IPS-20b (cell line): ENCODE results near the gene NELL2.

Experiments used
- H3K27ac ChIP-seq: one replicate; pipeline ENCODE4 v1.5.1; 2013; ENCODE audit warnings: low read length
- H3K27me3 ChIP-seq: 2 replicates; pipeline ENCODE4 v1.6.1; 2013; ENCODE audit warnings: mild to moderate bottlenecking, low read length, inconsistent platforms; ENCODE audit not compliant: insufficient read depth
- H3K36me3 ChIP-seq: 2 replicates; pipeline ENCODE4 v1.6.1; 2013; ENCODE audit warnings: low read depth, mild to moderate bottlenecking, inconsistent platforms, low read length, moderate library complexity; ENCODE audit not compliant: insufficient read depth
- H3K4me1 ChIP-seq: 2 replicates; pipeline ENCODE4 v1.6.1; 2013; ENCODE audit warnings: mild to moderate bottlenecking, control low read depth, inconsistent platforms, low read length, moderate library complexity; ENCODE audit not compliant: insufficient read depth
- H3K4me3 ChIP-seq: 2 replicates; pipeline ENCODE4 v1.5.1; 2013; ENCODE audit warnings: mild to moderate bottlenecking, low read length, inconsistent platforms
- H3K9ac ChIP-seq: 2 replicates; pipeline ENCODE4 v1.6.1; 2013; ENCODE audit warnings: low read depth, mild to moderate bottlenecking, inconsistent platforms, low read length, moderate library complexity
- H3K9me3 ChIP-seq: 2 replicates; pipeline ENCODE4 v1.6.1; 2013; ENCODE audit warnings: mild to moderate bottlenecking, low read depth, low read length, inconsistent platforms; ENCODE audit not compliant: insufficient read depth

NELL2 gene

GRCh38 chr12:44677724-44678123 is 198.4 kb downstream of the NELL2 start:
- no peaks in the 10 kb centered on the region for H3K9me3 ChIP-seq
- no peaks in the 10 kb centered on the region for H3K36me3 ChIP-seq
- no peak overlapping the region for H3K9ac ChIP-seq
- no peak overlapping the region for H3K27ac ChIP-seq
- H3K4me1 ChIP-seq, result peaks cover 8% of the 10 kb centered on the region; the same call in 1 of the 2 replicates
- no peak overlapping the region for H3K4me3 ChIP-seq
- H3K27me3 ChIP-seq, result no peaks in the 10 kb centered on the region

GRCh38 chr12:44674875-44675274 is 201.2 kb downstream of the NELL2 start:
- H3K9ac ChIP-seq, result no peak overlapping the region
- 0 out of 2 replicates have a peak, but pooled peaks cover 5% of the 10 kb centered on the region for H3K9me3 ChIP-seq

GRCh38 chr12:44673811-44674210 is 202.3 kb downstream of the NELL2 start:
- Histone ChIP-seq H3K9ac (no peak overlapping the region), H3K4me3 (no peak overlapping the region), H3K36me3 (no peaks in the 10 kb centered on the region), H3K27ac (no peak overlapping the region), H3K4me1 (peaks cover 8% of the 10 kb centered on the region; the same call in 1 of the 2 replicates), H3K27me3 (no peaks in the 10 kb centered on the region), H3K9me3 (peaks cover 13% of the 10 kb centered on the region; the same call in 1 of the 2 replicates)

More at GRCh38 chr12:44674875-44675274, 201.2 kb downstream of the NELL2 start:
- H3K4me3 ChIP-seq, result no peak overlapping the region
- H3K36me3 ChIP-seq, result no peaks in the 10 kb centered on the region
- H3K4me1 ChIP-seq, result peaks cover 8% of the 10 kb centered on the region; the same call in 1 of the 2 replicates
- H3K27me3 ChIP-seq, result no peaks in the 10 kb centered on the region
- H3K27ac ChIP-seq, result no peak overlapping the region

- H3K27me3 ChIP-seq, result no peaks in the 10 kb centered on the region
- H3K4me3 ChIP-seq, result no peak overlapping the region
- peaks cover 7% of the 10 kb centered on the region; the same call in 1 of the 2 replicates for H3K4me1 ChIP-seq
- H3K27ac ChIP-seq, result no peak overlapping the region
- no peak overlapping the region for H3K9ac ChIP-seq
- H3K9me3 ChIP-seq, result peaks cover 13% of the 10 kb centered on the region; the same call in 1 of the 2 replicates
- H3K36me3 ChIP-seq, result no peaks in the 10 kb centered on the region
Measured at GRCh38 chr12:44672042-44672441, 204.1 kb downstream of the NELL2 start.

GRCh38 chr12:44668443-44668842 is 207.7 kb downstream of the NELL2 start:
- Histone ChIP-seq H3K4me3 (no peak overlapping the region), H3K27ac (no peak overlapping the region), H3K9ac (no peak overlapping the region), H3K9me3 (peaks cover 13% of the 10 kb centered on the region; the same call in 1 of the 2 replicates), H3K4me1 (no peaks in the 10 kb centered on the region), H3K36me3 (no peaks in the 10 kb centered on the region), H3K27me3 (no peaks in the 10 kb centered on the region)

GRCh38 chr12:44667461-44667860 is 208.7 kb downstream of the NELL2 start:
- H3K36me3 ChIP-seq, result no peaks in the 10 kb centered on the region
- H3K9ac ChIP-seq, result no peak overlapping the region
- H3K4me1 ChIP-seq, result no peaks in the 10 kb centered on the region
- no peak overlapping the region for H3K4me3 ChIP-seq
- no peaks in the 10 kb centered on the region for H3K27me3 ChIP-seq
- H3K9me3 ChIP-seq, result peaks cover 13% of the 10 kb centered on the region; the same call in 1 of the 2 replicates
- no peak overlapping the region for H3K27ac ChIP-seq

GRCh38 chr12:44663291-44663690 is 212.8 kb downstream of the NELL2 start:
- no peaks in the 10 kb centered on the region for H3K4me1 ChIP-seq

GRCh38 chr12:44655846-44656245 is 220.3 kb downstream of the NELL2 start:
- Histone ChIP-seq H3K4me3 (no peak overlapping the region), H3K4me1 (peaks cover 21% of the 10 kb centered on the region), H3K27me3 (no peaks in the 10 kb centered on the region), H3K9me3 (no peaks in the 10 kb centered on the region), H3K9ac (no peak overlapping the region), H3K27ac (no peak overlapping the region), H3K36me3 (no peaks in the 10 kb centered on the region)

More at GRCh38 chr12:44663291-44663690, 212.8 kb downstream of the NELL2 start:
- Histone ChIP-seq H3K9me3 (no peaks in the 10 kb centered on the region), H3K4me3 (no peak overlapping the region), H3K9ac (no peak overlapping the region), H3K36me3 (no peaks in the 10 kb centered on the region), H3K27ac (no peak overlapping the region), H3K27me3 (no peaks in the 10 kb centered on the region)

- peak overlapping the region; percentile 30; the same call in 1 of the 2 replicates for H3K4me3 ChIP-seq
- H3K36me3 ChIP-seq, result no peaks in the 10 kb centered on the region
- no peaks in the 10 kb centered on the region for H3K27me3 ChIP-seq
- H3K27ac ChIP-seq, result no peak overlapping the region
- no peak overlapping the region for H3K9ac ChIP-seq
- no peaks in the 10 kb centered on the region for H3K9me3 ChIP-seq
- H3K4me1 ChIP-seq, result peaks cover 21% of the 10 kb centered on the region
Measured at GRCh38 chr12:44654646-44655639, 221.2 kb downstream of the NELL2 start.

- Histone ChIP-seq H3K4me1 (peaks cover 28% of the 10 kb centered on the region), H3K9ac (no peak overlapping the region), H3K36me3 (no peaks in the 10 kb centered on the region), H3K4me3 (no peak overlapping the region), H3K27ac (no peak overlapping the region), H3K27me3 (no peaks in the 10 kb centered on the region), H3K9me3 (no peaks in the 10 kb centered on the region)
Measured at GRCh38 chr12:44653861-44654527, 222.1 kb downstream of the NELL2 start.

GRCh38 chr12:44649693-44650092 is 226.4 kb downstream of the NELL2 start:
- peaks cover 25% of the 10 kb centered on the region for H3K4me1 ChIP-seq
- H3K9ac ChIP-seq, result no peak overlapping the region
- no peaks in the 10 kb centered on the region for H3K36me3 ChIP-seq
- no peaks in the 10 kb centered on the region for H3K27me3 ChIP-seq
- H3K4me3 ChIP-seq, result no peak overlapping the region
- H3K9me3 ChIP-seq, result no peaks in the 10 kb centered on the region
- no peak overlapping the region for H3K27ac ChIP-seq
